Hindlimb muscle (tissue), 1 donor: Measurements from ENCODE around the gene UPF1. TPM values are rescaled to one million over a fixed set of nuclear protein-coding genes. Genes with fewer than 3 reads are reported as not detected.
"Not testable (repeated sequence)": the region's sequence is repeated elsewhere in the genome, so short reads cannot be mapped to it uniquely, and the experiment has no call there.

Source experiments
- DNase-seq: peaks from one replicate; pipeline ENCODE4 v3.0.0-alpha.2; 2013
- polyA plus RNA-seq: library from polyadenylated mRNA; unstranded; fragments of 120-200 nt; gene quantifications from one replicate; pipeline ENCODE4 v1.2.1, GENCODE V29; 2013; ENCODE audit not compliant: insufficient read length

Gene UPF1
- polyA plus RNA-seq, 1 donor, result 44.7 TPM

DNA sequence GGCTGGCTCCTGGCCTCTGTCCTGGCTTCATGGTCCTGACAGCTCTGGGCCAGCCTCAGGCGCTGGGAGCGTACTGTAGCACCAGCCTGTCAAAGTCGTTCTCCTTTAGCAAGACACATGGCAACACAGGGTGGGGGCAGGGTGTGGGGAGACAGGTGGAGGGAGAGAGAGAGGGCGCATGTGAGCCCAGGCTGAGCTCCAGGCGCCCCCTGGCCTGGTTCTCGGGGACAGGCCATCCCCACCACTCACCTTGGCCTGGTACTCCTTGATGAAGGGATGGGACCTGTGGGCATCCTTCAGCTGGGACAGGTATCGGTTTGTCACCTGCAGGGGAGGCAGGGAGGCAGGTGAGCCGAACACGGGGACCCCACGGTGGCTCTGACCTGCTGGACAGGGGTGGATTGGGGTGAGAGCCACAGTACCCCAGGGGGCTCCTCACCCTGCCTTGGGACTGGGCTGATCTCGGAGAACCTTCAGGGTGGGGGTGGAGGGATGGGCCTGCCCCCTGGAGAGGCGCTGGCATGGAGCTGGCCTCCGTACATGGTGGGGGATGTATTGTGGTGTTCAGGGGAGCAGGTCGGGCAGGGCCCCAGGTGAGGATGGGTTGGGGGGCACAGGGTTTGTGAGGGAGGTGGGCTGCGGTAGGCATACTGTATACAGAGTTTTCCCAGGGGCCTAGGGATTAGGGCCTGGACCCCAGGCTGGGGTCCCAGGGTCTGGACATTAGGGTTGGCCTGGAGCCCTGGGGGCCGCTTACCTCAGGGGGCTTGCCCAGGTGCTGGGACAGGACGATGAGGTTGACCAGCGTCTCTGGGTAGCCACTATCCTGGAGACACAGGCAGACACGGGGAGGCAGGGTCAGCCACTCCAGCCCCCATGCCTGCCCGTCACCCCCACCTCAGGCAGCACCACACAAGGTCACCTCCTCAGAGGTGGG lies 68.1 kb downstream of the UPF1 start:
- DNase-seq, result no peak

DNA sequence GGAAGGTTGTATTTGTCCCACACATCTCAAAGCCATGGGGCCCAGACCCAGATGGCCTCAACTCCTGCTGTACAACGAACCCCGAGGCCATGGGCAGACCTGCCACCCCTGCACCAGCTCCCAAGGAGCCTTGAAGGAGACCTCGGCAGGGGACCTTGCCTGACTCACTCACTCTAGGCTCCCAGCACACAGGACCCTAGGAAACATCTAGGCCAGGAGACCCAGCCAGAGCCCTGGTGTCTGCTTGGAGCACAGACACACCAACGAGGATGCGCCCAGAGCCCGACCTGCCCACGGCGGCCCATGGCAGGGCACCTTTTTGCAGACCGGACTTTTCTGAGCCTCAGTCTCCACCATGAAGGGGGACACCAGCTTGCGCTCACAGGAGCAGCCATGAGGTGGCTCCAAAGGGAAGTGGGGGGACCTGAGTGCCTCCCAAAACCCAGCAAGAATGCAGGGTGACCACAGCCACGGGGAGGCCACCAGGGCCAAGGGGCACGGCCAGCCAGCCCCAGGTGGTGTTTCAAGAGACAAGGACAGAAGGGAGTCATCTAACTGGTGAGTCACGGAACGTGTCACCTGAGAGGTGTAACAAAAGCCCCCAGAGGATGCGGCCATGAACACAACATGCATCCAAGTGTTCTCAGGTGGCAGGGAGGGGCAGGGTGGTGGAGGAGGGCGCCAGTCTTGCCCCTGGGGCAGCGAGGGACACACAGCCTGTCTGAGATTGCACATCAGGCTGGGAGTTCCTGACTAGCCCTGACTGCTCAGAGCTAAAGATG lies 69.1 kb downstream of the UPF1 start:
- DNase-seq, result no peak

DNA sequence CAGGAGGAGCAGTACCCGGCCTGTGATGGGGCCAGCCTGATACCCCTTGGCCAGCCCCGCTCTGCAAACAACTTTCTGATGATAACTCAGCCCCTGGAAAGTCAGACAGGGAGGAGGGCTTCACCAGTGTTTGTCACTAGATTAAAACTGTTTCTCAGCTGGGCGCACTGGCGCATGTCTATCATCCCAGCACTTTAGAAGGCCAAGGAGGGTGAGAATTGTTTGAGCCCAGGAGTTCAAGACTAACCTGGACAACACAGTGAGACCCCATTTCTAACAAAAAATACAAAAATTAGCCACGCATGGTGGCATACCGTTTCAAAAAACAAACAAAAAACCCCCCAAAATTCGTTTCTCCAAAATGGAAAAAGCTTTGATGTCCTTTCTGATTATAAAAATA lies 69.7 kb downstream of the UPF1 start:
- no peak for DNase-seq

DNA sequence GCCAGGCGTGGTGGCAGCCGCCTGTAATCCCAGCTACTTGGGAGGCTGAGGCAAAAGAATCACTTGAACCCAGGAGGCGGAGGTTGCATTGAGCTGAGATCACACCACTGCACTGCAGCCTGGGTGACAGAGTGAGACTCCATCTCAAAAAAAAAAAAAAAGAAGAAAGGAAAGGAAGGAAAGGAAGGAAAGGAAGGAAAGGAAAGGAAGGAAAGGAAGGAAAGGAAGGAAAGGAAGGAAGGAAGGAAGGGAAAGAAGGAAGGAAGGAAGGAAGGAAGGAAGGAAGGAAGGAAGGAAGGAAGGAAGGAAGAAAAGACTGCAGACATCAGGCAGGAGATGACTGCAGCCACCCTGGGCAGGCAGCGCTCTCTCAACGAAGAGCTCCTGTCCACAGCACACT lies 70.8 kb downstream of the UPF1 start:
- DNase-seq, result not testable (repeated sequence)

DNA sequence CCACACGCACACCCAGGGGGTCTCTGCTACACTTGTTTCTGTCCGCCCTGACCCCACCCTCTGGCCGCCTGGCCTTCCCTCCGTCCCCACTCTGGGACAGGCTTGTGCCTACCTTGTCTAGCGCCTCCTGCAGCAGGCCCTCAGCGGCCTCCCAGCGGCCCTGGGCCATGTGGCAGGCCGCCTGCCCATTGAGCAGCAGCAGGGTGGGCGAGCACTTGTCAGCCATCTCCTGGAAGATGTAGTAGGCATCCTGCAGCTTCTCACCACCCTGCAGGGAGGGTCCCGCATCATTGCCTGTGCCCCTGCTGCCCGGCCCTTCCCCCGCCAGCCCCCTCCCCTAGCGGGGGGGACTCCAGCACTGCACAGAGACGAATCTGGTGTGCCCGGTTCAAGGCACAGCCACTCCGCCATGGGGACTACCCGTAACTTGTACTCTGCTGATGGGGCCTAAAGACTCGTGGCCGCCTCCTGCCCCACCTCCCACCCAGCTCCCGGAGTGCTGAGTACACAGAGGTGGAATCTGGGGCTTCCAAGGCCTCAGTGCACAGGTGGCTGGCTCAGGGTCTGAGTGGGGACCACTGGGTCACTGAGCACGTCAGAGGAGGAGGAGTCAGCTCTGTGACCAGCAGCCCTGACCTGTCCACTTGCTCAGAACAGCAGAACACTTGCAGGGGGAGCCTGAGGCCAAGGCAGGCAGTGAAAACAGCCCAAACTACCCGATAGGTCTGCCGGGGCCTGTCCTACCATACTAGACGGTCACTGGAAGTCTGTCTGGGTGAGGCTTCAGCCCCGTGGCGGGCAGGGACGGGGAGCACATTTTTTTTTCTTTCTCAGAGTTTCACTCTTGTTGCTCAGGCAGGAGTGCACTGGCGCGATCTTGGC lies 71.6 kb downstream of the UPF1 start:
- DNase-seq, result no peak

DNA sequence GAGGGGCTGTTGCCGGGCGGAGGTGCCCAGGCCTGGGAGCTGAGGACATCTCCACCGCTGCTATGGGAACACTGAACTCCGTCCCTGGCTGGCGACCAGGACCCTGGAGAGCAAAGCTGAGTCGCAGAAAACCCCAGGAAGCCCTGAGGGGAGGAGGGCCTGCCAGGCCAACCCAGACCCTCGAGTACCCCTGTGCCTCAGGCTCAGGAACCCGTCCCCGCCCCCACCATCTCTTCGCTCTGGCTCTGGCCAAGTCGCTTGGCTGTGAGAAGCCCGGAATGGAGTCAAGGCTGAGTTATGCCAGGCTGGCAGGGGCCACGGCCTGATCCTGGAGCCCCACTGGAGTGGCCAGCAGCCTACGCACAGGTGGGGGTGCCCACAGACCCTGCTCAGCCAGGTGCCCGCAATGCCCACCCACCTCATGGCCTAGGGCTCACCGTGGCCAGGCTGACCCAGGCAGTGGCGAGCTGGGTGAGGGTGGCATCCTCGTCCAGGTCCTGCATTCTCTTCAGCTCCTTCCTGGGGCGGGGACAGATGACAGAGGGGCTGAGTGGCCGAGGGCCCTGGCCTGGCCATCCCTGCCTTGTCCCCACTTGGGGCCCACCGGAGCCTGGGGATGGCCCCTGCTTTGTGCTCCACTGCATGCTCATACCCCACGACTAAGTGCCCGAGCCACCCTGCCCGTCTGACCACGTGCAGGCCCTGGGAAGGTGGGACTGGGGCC lies 72.7 kb downstream of the UPF1 start:
- DNase-seq, result no peak

DNA sequence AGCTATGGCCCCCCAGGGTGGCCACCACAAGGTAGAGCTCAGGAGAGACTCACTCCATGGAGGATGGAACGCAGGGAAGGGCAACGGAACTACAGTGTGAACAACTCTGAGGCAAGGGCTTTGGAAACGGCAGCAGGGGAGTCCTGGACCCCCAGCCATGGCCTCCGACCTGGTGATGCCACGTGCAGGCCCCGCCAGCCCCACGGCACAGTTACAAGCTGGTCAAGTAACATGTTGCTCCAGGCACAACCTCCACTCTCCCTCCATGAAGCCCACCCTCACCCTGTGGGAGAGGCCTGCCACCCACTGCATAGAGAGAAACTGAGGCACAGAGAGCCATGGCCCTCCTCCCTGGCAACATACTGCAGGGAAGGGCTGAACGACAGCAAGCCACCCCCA lies 73.3 kb downstream of the UPF1 start:
- no peak for DNase-seq

DNA sequence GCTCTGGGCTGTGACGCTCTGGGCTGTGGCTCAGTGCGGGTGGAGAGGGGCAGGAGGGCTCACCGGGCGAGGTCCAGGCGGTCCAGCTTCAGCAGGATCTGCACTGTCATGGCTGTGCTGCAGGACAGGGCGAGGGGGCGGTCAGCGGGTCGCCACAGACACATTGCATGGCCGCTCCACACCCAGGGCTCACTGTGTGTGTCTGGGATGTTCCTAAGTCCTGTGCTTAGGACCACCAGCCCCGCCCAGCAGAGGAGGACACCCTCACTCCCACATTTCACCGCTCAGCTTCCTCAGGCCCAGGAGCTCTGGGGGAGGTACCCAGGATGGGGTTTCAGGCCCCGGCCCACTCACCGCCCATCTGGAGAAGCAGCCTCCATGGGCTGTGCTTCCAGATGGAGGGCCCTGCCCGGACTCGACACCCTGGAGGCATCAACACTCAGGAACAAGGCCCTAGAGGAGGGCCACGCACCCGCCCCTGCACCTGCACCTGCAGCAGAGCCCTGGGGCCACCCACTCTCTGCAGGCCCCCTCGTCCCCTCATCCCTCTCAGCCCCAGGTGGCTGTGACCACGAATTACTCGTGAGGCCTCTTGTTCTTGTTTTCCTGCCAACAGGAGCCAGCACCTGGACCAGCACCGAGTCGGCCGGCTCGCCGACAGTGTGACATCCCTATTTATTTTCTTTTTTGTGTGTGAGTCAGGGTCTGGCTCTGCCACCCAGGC lies 73.9 kb downstream of the UPF1 start:
- no peak for DNase-seq

DNA sequence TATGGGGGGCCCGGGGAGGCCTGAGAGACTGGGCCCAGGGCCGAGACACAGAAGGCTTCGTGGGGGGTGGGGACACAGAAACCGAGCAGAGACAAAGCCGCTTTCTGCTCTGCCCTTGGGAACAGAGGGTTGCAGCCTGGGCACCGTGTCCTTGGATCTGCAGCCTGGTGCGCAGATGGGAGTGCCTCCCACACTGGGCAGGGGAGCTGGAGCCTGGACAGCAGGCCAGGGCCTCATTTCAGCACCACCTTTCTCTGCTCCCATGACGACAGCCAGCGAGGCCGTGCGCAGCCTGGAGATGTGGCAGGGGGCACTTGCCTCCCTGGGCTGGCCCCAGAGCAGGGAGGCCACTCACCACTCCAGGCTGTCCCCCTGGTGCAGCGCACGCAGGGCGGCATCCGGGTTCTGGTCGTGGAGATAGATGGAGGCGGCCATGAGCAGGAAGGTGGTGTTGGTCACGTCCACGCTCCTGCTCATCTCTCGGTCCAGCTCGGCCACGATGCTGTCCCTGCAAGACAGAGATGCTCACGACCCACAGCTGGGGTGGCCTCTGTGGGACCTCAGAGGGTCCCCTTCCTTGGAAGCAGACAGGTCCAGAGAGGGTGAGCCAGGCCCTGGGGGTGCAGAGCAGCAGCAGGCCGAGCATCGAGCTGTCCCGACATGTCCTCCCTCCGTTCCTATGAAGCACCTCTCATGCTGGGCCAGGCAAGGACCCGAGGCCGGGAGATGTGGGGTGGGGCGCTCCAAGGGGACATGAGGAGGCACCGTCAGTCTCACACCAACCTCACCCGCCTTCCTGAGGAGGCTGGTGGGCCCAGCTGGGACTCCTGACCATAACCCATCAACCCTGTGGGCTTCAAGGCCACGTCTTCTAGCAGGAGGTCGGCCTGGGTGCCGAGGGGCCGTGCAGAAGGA lies 75.1 kb downstream of the UPF1 start:
- no peak for DNase-seq

DNA sequence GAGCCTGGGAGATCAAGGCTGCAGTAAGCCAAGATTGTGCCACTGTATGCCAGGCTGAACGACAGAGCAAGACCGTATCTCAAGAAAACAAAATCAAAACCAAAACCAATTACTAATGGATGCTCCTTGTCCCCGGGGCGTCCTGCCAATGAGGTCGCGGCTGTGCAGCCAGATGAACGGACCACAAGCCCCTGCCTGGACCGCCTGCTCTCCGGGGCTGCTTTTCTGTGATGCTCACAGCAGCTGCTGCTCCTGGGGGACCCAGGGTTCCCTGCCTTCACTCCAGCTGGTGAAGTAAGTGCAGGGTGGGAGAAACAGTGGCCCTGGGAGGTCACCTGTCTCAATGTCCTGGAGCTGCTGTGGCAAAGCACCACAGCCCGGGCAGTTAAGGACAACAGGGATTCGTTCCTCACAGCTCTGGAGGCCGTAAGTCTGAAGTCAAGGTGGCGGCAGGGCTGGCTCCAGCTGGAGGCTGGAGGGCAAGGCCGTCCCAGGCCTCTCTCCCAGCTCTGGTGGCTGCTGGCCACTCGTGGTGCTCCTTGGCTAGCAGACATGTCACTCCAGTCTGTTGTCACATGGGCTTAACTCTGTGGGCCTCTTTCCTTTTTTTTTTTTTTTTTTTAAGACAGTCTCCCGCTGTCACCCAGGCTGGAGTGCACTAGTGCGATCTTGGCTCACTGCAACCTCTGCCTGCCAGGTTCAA lies 77.3 kb downstream of the UPF1 start:
- no peak for DNase-seq

DNA sequence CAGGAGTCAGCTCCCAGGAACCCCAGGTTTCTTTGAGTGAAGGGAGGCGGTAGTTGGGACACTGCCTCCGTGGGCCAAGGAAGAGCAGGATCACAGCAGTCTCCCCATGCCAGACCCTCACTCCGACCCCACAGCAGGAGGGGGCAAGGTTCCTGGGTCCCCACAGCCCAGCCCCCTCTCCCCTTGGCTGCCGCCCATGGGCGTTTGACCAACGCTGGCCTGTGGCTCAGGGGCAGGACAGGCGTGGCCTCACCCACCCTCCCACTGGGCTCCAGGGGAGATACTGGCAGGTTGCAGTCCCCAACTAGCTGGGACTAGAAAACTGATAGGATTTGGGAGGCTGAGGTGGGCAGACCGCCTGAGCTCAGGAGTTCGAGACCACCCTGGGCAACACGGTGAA lies 78.3 kb downstream of the UPF1 start:
- no peak for DNase-seq

DNA sequence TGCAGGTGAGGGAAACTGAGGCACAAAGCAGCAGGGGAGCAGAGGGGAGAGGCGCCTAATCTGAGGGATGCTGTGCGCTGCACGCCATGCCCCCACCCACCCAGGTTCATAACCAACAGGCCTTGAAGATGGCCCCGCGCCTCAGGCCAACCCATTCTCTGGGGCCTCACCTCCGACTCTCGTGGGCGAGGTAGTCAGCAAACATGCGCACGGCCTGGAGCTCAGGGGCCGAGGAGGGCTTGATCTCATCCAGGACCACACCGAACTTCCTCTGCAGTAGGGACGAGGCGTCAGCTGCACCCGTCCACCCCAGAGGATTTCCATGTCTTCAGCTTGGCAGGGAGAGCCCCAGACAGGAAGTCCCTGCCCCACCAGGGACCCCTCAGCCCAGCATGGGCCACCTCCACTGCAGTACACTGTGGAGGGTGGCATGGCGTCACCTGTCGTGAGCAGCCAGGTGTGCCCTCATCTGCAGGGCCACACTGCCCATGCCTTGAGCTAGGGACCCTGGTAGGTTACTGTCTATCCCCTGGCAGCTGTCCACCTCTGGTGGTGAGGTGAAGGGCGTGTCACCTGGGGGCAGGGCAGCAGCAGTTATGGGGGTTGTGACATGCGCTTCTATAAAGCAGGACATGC lies 79.2 kb downstream of the UPF1 start:
- DNase-seq, result no peak

DNA sequence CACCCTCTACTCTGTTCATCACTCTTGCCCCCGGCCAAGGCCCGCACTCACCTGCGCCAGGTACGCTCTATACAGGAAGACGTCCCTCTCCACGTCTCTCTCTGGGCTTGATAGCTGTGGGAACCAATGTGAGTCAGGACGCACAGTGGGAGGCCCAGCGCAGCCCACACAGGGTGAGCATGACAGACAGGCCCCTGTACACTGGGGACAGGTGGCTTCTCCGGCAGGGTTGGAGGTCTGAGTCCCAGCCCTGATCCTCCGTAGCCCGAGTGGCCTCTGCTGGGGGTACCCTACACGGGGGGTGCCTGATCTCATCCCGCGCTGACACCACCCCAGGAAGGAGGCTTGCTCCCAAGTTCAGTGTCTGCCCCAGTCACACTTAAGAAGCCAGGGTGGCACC lies 81.2 kb downstream of the UPF1 start:
- DNase-seq, result no peak

DNA sequence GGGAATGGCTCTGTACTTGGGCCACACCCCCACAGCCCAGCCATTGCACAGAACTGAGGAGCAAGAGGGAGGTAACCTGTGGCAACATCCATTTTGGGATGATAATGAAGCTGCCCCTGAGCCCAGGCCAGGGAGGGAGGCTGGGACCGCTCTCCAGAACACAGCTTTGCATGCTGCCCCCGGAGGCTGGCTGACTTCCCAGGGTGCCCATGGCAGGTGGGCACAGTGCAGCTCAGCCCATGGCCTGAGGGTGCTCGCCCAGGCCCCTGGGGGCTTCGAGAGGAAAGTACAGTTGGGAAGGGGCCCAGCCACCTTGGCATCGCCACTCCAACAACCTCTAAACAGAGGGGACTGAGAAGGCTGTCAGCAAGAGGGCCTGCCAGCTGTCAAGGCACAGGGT lies 81.7 kb downstream of the UPF1 start:
- no peak for DNase-seq

DNA sequence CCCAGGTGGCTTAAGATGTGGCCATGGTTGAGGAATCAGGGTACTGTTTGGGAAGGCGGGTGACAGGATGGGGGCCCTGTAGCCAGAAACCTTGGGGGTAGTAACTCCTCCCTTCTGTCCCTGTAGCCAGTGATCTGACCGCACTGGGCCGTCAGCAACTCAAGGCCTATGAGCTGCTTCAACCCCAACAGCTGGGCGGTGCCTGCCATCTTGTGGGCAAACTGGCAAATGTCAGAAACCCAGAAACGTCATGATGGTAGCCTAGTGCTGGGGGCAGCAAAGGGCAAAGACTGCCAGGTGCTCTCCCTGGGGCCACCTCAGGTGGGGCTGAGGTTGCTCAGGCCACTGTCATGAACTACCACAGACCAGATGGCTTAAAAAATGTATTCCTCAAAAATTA lies 83.9 kb downstream of the UPF1 start:
- DNase-seq, result no peak

DNA sequence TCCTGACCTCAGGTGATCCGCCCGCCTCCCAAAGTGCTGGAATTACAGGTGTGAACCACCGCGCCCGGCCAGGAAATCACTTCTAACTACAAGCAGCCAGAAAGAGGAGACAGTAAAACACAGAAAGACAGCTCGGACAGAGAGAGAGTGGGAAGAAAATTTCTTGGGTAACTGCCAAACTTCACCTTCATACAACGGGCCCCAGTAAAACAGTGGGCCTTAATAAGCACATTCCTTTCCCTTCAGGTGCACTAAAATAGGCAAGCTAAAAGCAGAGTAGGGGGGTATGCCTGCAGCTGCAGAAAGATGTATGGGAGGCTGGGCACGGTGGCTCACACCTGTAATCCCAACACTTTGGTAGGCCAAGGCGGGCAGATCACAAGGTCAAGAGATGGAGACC lies 85.8 kb downstream of the UPF1 start:
- DNase-seq, result not testable (repeated sequence)
